GM12892 (cell line): Measurements from ENCODE around the gene NIPAL4.
A peak's percentile ranks its signal among the peaks of the same experiment; 100 is the strongest.

ENCODE experiments used
- DNase-seq: peaks from one replicate; pipeline ENCODE4 v3.0.0; 2011; ENCODE audit not compliant: insufficient read length
- FAIRE-seq: peaks from 2 replicates; lab custom pipeline; 2011; peaks lifted over from hg19 to GRCh38; lab: Jason Lieb, UNC
- POLR2A ChIP-seq: IDR thresholded peaks from 2 replicates; pipeline ENCODE4 v1.6.1; 2011; ENCODE audit warnings: low read depth, low read length, control low read depth
- POLR2AphosphoS5 ChIP-seq: IDR thresholded peaks from 2 replicates; pipeline ENCODE4 v1.6.1; 2011; ENCODE audit warnings: low read depth, low read length, control low read depth
- TAF1 ChIP-seq: IDR thresholded peaks from 2 replicates; pipeline ENCODE4 v1.6.1; 2011; ENCODE audit warnings: low read depth, mild to moderate bottlenecking, control low read depth, low read length, borderline replicate concordance

The NIPAL4 gene

GRCh38 chr5:157449011-157449723 is 10.8 kb upstream of the NIPAL4 start:
- no peak for FAIRE-seq
- TF ChIP-seq POLR2A, result no peak
- TF ChIP-seq POLR2AphosphoS5, result no peak
- TF ChIP-seq TAF1, result no peak
- no peak for DNase-seq

GRCh38 chr5:157450024-157450423 is 10.0 kb upstream of the NIPAL4 start:
- TF ChIP-seq POLR2A, result no peak
- no peak for TF ChIP-seq POLR2AphosphoS5
- TF ChIP-seq TAF1, result no peak
- DNase-seq (no peak), FAIRE-seq (no peak)

- FAIRE-seq, result no peak
- no peak for DNase-seq
- TF ChIP-seq TAF1, result no peak
- no peak for TF ChIP-seq POLR2AphosphoS5
- no peak for TF ChIP-seq POLR2A
These were observed 8.2 kb upstream of the NIPAL4 start for GRCh38 chr5:157451806-157452205.

GRCh38 chr5:157454273-157454672 is 5.7 kb upstream of the NIPAL4 start:
- no peak for TF ChIP-seq TAF1
- no peak for TF ChIP-seq POLR2AphosphoS5
- TF ChIP-seq POLR2A, result no peak
- no peak for FAIRE-seq

GRCh38 chr5:157455057-157455456 is 5.0 kb upstream of the NIPAL4 start:
- no peak for DNase-seq
- FAIRE-seq, result no peak
- TF ChIP-seq POLR2AphosphoS5 (no peak), TAF1 (no peak), POLR2A (no peak)

More at GRCh38 chr5:157454273-157454672, 5.7 kb upstream of the NIPAL4 start:
- DNase-seq, result no peak

GRCh38 chr5:157456301-157456700 is 3.7 kb upstream of the NIPAL4 start:
- no peak for DNase-seq

GRCh38 chr5:157457391-157457790 is 2.6 kb upstream of the NIPAL4 start:
- FAIRE-seq, result no peak
- no peak for DNase-seq
- TF ChIP-seq POLR2AphosphoS5 (no peak), POLR2A (no peak), TAF1 (no peak)

More at GRCh38 chr5:157456301-157456700, 3.7 kb upstream of the NIPAL4 start:
- no peak for TF ChIP-seq POLR2A
- TF ChIP-seq POLR2AphosphoS5, result no peak
- TF ChIP-seq TAF1, result no peak
- FAIRE-seq, result no peak

- TF ChIP-seq POLR2AphosphoS5 (no peak), TAF1 (no peak)
- FAIRE-seq (no peak), DNase-seq (no peak)
These were observed 1.2 kb upstream of the NIPAL4 start for GRCh38 chr5:157458835-157459234.

GRCh38 chr5:157460921-157461792 is 1.1 kb downstream of the NIPAL4 start:
- FAIRE-seq, result no peak
- DNase-seq, result no peak
- no peak for TF ChIP-seq POLR2AphosphoS5
- TF ChIP-seq POLR2A, result no peak
- TF ChIP-seq TAF1, result no peak

GRCh38 chr5:157463081-157463480 is 3.1 kb downstream of the NIPAL4 start:
- FAIRE-seq (no peak), DNase-seq (no peak)
- TF ChIP-seq POLR2A (no peak), POLR2AphosphoS5 (no peak), TAF1 (no peak)

GRCh38 chr5:157463621-157464518 is 3.9 kb downstream of the NIPAL4 start:
- no peak for TF ChIP-seq POLR2AphosphoS5
- no peak for TF ChIP-seq TAF1
- no peak for TF ChIP-seq POLR2A
- DNase-seq (no peak), FAIRE-seq (peak; percentile 95)
